Measurements from ENCODE around the gene TPRG1. TPM values are rescaled to one million over a fixed set of nuclear protein-coding genes. Genes with fewer than 3 reads are reported as not detected.

TPRG1 gene
- total RNA-seq, 2 experiments from 2014 or later: 2.1 to 2.9 TPM

DNA sequence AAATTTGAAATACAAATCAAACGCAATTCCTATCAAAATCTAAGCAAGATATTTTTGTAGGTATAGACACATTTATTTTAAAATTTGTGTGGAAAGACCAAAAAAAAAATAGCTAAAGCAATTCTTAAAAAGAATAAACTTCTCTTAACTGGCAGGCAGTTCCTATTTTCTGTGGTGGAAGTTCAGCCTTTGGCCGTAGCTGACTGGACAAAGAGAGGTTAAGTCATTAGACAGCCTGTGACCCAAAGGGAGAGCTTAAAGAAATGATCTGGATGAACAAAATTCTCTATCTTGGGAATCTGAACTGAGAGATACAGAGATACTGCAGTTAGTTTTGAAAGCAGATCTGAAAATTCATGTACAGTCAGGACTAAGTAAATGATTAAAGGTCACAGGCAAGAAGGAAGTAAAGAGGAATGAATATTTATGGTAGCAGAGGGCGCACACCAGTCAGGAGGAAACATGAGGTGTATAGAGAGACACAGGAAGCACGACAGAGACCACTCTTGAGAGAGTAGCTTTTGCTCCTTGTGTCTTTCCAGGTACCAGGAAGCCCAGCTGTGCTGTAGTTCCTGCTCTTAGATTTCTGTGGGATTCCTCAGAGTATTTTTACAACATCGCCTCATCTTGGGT, 57.5 kb downstream of the TPRG1 start:
- Histone ChIP-seq H3K27me3 (ENCODE audit: control insufficient read depth in 1 of 2, insufficient read depth in 2 of 2, low read length in 2 of 2) (no peaks in the 10 kb centered on the region), H3K36me3 (ENCODE audit: insufficient read depth, low read length) (no peaks in the 10 kb centered on the region), H3K4me1 (ENCODE audit: insufficient read depth, low read length) (no peaks in the 10 kb centered on the region), H3K27ac (ENCODE audit: low read depth in 1 of 2, low read length in 2 of 2) (no peak overlapping the region), H3K4me3 (ENCODE audit: low read length) (no peak overlapping the region), H3K9me3 (ENCODE audit: control insufficient read depth in 1 of 2, insufficient read depth in 1 of 2, low read length in 2 of 2) (no peaks in the 10 kb centered on the region)
- ChIA-PET CTCF (no interaction called here), POLR2A (no interaction called here)
- H3K27ac Mint-ChIP-seq: no peak overlapping the region
- intact Hi-C loops (cut with DNase I, micrococcal nuclease): no loop called here
- ATAC-seq (ENCODE audit: poor library complexity) (no peak), DNase-seq (no peak)
- no peak overlapping the region for H3K4me3 Mint-ChIP-seq
- no peaks in the 10 kb centered on the region for H3K4me1 Mint-ChIP-seq (ENCODE audit: low read depth)
- no peaks in the 10 kb centered on the region for H3K9me3 Mint-ChIP-seq
- H3K36me3 Mint-ChIP-seq (ENCODE audit: low read depth): no peaks in the 10 kb centered on the region
- H3K27me3 Mint-ChIP-seq: no peaks in the 10 kb centered on the region
- TF ChIP-seq, protein P1, sequence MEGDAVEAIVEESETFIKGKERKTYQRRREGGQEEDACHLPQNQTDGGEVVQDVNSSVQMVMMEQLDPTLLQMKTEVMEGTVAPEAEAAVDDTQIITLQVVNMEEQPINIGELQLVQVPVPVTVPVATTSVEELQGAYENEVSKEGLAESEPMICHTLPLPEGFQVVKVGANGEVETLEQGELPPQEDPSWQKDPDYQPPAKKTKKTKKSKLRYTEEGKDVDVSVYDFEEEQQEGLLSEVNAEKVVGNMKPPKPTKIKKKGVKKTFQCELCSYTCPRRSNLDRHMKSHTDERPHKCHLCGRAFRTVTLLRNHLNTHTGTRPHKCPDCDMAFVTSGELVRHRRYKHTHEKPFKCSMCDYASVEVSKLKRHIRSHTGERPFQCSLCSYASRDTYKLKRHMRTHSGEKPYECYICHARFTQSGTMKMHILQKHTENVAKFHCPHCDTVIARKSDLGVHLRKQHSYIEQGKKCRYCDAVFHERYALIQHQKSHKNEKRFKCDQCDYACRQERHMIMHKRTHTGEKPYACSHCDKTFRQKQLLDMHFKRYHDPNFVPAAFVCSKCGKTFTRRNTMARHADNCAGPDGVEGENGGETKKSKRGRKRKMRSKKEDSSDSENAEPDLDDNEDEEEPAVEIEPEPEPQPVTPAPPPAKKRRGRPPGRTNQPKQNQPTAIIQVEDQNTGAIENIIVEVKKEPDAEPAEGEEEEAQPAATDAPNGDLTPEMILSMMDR (IDR thresholded peaks at IDR 0.05): no peak

DNA sequence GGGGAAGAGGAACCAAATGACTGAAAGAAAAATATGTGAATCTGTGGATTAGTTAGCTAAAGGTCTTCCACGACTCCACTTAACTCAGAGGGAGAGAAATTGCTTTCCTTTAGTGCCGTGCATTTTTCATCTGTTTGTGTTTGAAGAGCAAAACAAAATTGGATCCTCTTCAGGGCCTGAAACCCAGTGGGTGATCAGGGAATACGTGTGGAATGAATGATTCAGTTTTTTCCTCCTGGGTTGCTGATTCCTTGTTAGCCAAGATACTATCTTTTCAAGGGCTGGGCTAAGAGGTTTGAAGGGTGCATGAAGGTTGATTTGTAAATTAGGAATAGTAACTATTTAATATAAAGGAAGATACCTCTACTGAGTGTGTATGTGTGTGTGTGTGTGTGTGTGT, 61.0 kb downstream of the TPRG1 start:
- POLR2A ChIA-PET: interaction anchor here (0.7 kb wide), 1 partner anchor 26 kb away, joined by 3 read pairs; no protein-coding TSS in a partner anchor

DNA sequence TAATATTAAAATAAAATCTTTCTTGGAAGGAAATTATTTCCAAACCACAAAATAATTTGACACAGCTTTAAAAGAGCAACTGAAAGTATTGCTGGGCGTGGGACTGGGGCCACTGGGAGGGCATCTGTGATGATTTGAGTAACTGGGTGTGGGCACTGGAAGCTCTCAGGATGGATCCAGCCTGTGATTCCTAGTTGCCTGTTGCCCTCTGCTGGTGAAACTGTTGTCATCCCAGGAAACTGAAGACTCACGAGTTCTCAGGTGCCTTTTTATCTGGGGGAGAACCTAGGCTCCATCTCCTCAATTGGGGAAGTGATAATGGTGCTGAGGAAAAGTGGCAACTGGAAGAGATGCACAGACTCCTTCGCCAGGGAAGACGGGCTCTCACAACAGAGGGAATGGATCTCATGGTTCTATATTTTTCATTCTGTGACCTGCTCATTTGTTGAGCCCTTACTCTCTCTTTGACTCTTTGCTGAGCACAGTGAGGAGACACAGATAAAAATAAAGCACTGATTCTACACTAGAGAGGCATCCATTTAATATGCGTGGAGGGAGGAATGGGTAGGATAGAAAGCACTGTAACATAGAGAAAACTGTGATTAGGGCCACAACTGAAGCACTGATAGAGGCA, 61.6 kb downstream of the TPRG1 start:
- no peaks in the 10 kb centered on the region for H3K9me3 ChIP-seq (ENCODE audit: control insufficient read depth in 1 of 2, insufficient read depth in 1 of 2, low read length in 2 of 2)
- TF ChIP-seq, protein P1 (IDR thresholded peaks at IDR 0.05): peak; percentile 34
- Mint-ChIP-seq H3K27me3 (no peaks in the 10 kb centered on the region), H3K9me3 (no peaks in the 10 kb centered on the region), H3K4me1 (ENCODE audit: low read depth) (no peaks in the 10 kb centered on the region), H3K4me3 (no peak overlapping the region), H3K27ac (no peak overlapping the region), H3K36me3 (ENCODE audit: low read depth) (no peaks in the 10 kb centered on the region)
- no peaks in the 10 kb centered on the region for H3K27me3 ChIP-seq (ENCODE audit: control insufficient read depth in 1 of 2, insufficient read depth in 2 of 2, low read length in 2 of 2)
- no peak overlapping the region for H3K27ac ChIP-seq (ENCODE audit: low read depth in 1 of 2, low read length in 2 of 2)
- H3K4me1 ChIP-seq (ENCODE audit: insufficient read depth, low read length): no peaks in the 10 kb centered on the region
- no peak overlapping the region for H3K4me3 ChIP-seq (ENCODE audit: low read length)
- H3K36me3 ChIP-seq (ENCODE audit: insufficient read depth, low read length): no peaks in the 10 kb centered on the region
- peak in 4 of 14 experiments; percentile 9 to 21 (median 16) for DNase-seq
- ChIA-PET POLR2A (interaction anchor here (0.7 kb wide), 1 partner anchor 26 kb away, joined by 3 read pairs; no protein-coding TSS in a partner anchor), CTCF (no interaction called here)
- intact Hi-C loops (cut with DNase I, micrococcal nuclease): no loop called here
- no peak for ATAC-seq (ENCODE audit: poor library complexity)

More for the DNA sequence above, 61.0 kb downstream of the TPRG1 start:
- Mint-ChIP-seq H3K27ac (no peak overlapping the region), H3K36me3 (ENCODE audit: low read depth) (no peaks in the 10 kb centered on the region), H3K4me3 (no peak overlapping the region), H3K4me1 (ENCODE audit: low read depth) (no peaks in the 10 kb centered on the region), H3K27me3 (no peaks in the 10 kb centered on the region), H3K9me3 (no peaks in the 10 kb centered on the region)
- intact Hi-C loops (cut with DNase I, micrococcal nuclease): no loop called here
- Histone ChIP-seq H3K9me3 (ENCODE audit: control insufficient read depth in 1 of 2, insufficient read depth in 1 of 2, low read length in 2 of 2) (no peaks in the 10 kb centered on the region), H3K36me3 (ENCODE audit: insufficient read depth, low read length) (no peaks in the 10 kb centered on the region), H3K4me1 (ENCODE audit: insufficient read depth, low read length) (no peaks in the 10 kb centered on the region), H3K4me3 (ENCODE audit: low read length) (no peak overlapping the region), H3K27me3 (ENCODE audit: control insufficient read depth in 1 of 2, insufficient read depth in 2 of 2, low read length in 2 of 2) (no peaks in the 10 kb centered on the region), H3K27ac (ENCODE audit: low read depth in 1 of 2, low read length in 2 of 2) (no peak overlapping the region)
- CTCF ChIA-PET: no interaction called here
- DNase-seq: no peak
- no peak for ATAC-seq (ENCODE audit: poor library complexity)
- TF ChIP-seq, protein P1 (IDR thresholded peaks at IDR 0.05): no peak
